Stimulated activated naive CD8-positive, alpha-beta T cell treated with anti-CD3 and anti-CD28 coated beads, Interleukin-15, Interleukin-2, amounts not matched to agents 100 U/mL and 50 U/mL, for 24 hours (primary cell): ENCODE results near the gene CFAP57.

Source experiments
- ATAC-seq: fragments of 150-1000 bp; cut with Tn5 transposase; one replicate; pipeline ENCODE4 v1.10.0; 2021
- DNase-seq: peaks from one replicate; pipeline ENCODE4 v3.0.0; 2021

The CFAP57 gene

GRCh38 chr1:43227143-43227764 lies 55.1 kb downstream of the CFAP57 start:
- ATAC-seq (peak; percentile 87), DNase-seq (peak; percentile 90)

- DNase-seq (no peak), ATAC-seq (no peak)
Observed at GRCh38 chr1:43229826-43230780, 58.0 kb downstream of the CFAP57 start.

DNA sequence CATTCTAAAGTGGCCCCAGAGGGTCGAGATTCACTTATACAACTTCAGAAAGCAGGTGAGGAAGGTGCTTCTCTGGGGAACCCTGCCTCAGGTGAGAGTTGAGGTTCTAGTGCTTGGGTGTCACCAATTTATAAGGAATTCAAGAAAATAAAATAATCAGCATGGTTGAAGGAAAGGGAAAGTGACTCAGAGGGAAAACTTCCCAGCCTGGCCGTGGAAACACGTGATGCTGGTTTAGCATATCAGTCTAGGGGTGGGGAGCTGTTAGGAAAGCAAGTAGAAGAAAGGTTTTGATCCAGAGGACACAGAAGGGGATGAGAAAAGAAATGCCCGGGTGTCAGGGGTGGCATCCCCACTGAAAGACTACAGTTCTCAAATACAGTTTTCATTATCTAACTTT lies 59.9 kb downstream of the CFAP57 start:
- DNase-seq (no peak), ATAC-seq (no peak)

GRCh38 chr1:43232482-43232881 lies 60.4 kb downstream of the CFAP57 start:
- DNase-seq (no peak), ATAC-seq (no peak)

DNA sequence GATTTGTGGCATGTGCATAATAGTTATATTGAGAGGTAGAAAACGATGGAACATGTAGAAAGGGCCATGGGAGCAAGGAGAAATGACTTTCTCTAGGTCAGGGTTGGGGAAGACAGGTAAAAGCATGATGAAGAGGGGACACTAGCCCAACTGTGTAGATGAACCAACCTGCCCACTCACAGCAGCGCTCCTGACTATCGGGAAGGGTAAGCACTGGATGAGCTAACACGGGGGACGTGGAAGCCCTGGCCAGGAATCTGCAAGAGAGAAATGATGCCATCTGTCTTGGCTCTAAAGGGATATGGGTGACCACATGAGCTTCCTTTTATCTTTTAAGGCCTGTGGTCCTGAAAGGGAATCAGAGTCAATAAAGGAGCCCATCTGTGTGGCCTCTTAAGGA lies 61.5 kb downstream of the CFAP57 start:
- no peak for ATAC-seq
- DNase-seq: no peak

- no peak for ATAC-seq
- no peak for DNase-seq
Observed at GRCh38 chr1:43234267-43234666, 62.1 kb downstream of the CFAP57 start.

DNA sequence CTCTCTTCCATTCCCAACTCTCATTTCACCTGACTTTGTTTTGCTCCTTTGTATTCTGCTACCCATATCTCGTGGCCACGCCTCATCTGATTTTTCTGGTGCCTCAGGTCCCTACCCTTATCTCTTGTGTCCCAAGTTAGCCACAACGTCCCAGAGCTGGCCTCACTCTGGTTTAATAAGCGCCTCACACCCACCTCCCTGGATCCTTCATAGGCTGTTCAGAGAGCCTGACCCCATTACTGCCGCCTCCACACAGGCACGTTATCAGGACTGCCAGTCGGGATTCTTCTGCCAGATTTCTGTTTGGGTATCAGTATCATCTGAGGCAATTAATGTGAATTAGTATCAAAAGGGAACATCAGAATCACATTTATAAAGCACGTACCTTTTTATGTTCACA lies 62.9 kb downstream of the CFAP57 start:
- DNase-seq (no peak), ATAC-seq (no peak)

- ATAC-seq (no peak), DNase-seq (no peak)
Observed at GRCh38 chr1:43235451-43236121, 63.5 kb downstream of the CFAP57 start.

- DNase-seq (no peak), ATAC-seq (no peak)
Observed at GRCh38 chr1:43237121-43237520, 65.0 kb downstream of the CFAP57 start.

- peak; percentile 38 for ATAC-seq
- peak; percentile 49 for DNase-seq
Observed at GRCh38 chr1:43238085-43238484, 66.0 kb downstream of the CFAP57 start.

DNA sequence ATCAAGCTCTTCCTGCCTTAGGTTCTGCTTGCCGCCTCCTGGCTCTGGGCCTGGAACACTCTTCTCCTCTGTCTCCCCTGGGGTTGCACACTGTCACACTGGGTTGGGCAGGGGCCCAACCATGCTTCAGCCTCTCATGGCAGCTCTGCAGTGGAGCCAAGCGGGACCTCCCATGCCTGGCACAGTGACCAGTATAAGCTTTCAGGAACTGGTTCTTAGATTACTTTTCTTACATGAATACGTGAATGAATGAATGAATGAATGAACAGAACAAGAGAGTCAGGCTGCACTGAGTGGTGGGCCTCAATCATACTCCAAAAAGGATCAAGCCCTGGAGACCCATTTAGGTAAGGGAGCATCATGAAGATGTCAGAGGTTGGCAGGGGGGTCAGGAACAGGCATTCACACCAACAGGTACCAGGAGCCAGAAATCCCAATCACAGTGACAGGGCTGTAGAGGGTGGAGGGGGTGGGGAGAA lies 66.9 kb downstream of the CFAP57 start:
- DNase-seq: no peak
- ATAC-seq: no peak

GRCh38 chr1:43239484-43239883 lies 67.4 kb downstream of the CFAP57 start:
- DNase-seq (no peak), ATAC-seq (no peak)

DNA sequence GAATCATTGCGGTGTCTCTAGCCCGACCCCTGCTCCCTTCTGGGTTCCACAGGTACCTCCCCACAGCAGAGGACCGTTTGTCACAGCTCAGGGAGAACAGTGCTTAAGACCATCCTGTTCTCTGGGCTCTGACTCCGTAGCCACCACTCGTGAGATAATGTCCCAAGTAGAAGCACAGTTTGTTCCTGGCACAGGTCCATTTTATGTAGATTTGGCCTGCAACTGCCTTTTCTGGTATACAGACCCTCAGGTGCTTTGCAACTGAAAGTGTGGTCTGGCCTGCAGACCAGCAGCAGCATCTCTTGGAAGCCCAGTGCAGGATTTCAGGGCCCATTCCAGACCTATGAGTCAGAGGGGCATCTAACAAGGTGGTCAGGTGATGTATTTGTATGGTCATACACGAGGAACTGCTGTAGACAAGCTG lies 69.3 kb downstream of the CFAP57 start:
- no peak for DNase-seq

GRCh38 chr1:43243299-43243698 lies 71.2 kb downstream of the CFAP57 start:
- DNase-seq (no peak), ATAC-seq (no peak)

More for the DNA sequence above, 69.3 kb downstream of the CFAP57 start:
- no peak for ATAC-seq

DNA sequence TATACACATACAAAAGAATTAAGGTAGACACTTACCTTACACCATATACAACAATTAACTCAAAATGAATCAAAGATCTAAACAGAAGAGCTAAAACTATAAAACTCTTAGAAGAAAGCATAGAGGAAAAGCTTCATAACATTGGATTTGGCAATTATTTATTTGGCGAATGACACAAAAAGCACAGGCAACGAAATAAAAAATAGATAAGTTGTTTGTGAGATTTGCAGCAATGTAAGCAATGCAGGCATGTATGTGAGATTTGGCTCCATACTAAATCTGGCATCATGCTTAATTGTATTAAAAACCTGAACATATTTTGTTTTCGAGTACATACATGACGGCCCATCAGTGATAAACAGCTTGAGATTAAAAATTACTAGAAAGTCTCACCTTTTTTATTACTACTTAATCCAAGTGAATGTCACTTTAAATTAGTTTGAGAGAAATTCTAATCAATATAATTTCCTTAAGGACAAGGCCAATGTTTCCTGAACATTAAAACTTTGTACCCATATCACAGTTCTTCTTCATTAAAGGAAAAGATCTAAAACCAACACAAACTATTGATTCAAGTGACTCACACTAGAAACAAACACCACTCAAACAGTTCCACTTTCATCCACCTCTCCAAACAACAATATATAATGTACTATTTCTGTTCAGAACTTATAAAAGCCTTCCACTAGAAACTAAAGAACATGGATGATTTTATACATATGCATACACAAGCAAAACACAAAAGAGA lies 74.5 kb downstream of the CFAP57 start:
- ATAC-seq (no peak), DNase-seq (no peak)

GRCh38 chr1:43247256-43247921 lies 75.3 kb downstream of the CFAP57 start:
- DNase-seq (no peak), ATAC-seq (no peak)

DNA sequence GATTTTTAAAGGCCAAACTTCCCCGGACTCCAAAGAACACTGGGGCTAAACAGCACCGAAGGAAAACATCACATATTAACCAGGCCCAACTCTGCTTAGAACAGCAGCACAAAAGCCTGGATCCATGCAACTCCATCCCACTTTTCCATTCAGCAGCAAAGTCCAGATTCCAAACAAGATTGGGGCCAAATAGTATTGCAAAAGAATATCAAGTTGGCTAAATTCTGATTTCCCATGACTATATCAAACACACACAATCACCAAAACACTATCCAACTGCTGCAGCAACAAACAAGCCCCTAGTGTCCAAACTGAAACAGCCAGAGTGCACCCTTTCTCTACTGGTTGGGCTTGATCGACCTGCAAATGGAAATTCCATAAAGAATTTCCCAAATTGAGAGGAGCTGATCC lies 78.2 kb downstream of the CFAP57 start:
- DNase-seq: no peak

DNA sequence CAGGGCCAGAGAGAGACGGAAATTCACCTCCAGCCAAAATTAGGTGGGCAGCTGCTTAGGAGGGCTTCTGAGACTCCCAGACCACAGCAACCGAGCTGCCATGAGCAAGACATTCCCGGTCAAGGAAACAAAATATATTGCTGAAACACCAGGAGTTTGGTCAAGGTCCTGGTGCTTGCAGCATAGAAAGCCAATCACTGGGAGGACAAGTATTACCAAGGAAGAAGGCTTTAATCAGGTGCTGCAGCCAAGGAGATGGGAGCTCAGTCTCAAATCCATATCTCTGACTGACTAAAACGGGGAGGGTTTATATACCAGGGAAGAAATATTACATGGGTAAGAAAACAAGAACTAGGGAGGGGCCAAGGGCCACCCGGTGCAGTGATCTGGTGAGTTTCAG lies 78.9 kb downstream of the CFAP57 start:
- DNase-seq (no peak), ATAC-seq (no peak)

More for the DNA sequence above, 78.2 kb downstream of the CFAP57 start:
- no peak for ATAC-seq

DNA sequence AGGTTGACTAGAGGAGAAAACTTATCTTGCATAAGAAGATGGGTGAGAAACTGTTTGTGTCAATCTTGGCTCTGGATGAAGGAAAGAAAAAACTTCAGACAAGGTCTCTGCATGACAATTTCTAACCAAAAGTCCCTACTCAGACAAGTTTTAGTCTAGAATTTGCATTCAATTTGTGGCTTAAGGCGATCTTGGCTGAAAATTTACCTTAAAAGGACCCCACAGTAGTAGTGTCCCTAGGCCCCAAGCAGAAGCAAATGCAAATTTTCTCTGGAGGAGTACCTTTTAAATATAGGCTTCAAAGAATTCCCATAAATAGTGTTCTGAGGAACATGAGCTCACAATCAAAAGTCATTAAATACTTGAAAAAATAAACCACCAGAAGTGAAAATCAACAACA lies 80.1 kb downstream of the CFAP57 start:
- ATAC-seq: no peak
- no peak for DNase-seq

DNA sequence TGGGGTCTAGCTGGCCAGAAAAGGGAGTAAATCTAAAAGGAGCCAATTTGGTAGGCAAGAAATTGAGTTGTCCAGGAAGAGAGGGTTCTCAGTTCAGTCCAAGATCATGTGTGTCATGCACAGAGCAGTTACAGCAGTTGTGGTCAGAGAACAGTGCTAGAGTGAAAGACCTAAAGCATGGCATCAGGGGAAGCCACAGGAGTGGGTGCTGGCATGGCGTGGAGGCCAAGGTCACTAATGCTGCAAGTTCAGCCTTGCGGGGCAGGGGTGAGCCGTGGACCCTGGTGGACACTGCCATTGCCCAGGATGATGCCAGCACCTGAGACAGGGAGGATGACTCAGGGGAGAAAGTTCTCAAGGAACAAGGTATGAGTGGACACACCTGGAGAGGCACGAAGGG lies 81.0 kb downstream of the CFAP57 start:
- ATAC-seq (no peak), DNase-seq (no peak)

DNA sequence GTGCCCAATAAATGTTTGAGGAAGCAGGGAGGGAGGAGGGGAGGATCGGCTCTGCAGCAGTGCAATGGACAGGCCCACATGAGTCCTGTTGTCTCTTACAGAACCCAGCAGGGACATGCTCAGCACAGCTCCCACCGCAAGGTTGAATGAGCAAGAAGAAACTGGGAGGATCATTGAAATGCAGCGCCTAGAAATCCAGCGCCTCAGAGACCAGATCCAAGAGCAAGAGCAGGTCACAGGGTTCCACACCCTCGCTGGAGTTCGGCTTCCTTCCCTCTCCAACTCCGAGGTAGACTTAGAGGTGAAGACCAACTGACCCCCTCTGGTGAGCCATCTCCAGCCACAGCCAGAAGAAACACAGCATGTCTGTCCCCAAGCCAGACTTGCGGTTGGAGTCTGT lies 81.7 kb downstream of the CFAP57 start:
- DNase-seq: no peak
- no peak for ATAC-seq
